GM15510 (cell line): Measurements from ENCODE around the gene KMO.

Source experiments
- POLR2A ChIP-seq: IDR thresholded peaks from 3 replicates; pipeline ENCODE4 v1.6.1; 2011; ENCODE audit warnings: borderline replicate concordance; ENCODE audit not compliant: insufficient read length; ENCODE audit errors: extremely low read depth

KMO gene

GRCh38 chr1:241640149-241640866 lies 108.1 kb downstream of the KMO start, which contains the start of the genes CHML and OPN3:
CHML (minus strand) TSS chr1:241640369; CDS start chr1:241635766, 4,603 bp downstream.
OPN3 (minus strand) TSS chr1:241640369; CDS start chr1:241640254, 115 bp downstream.
- peak; percentile 90 for TF ChIP-seq POLR2A

DNA sequence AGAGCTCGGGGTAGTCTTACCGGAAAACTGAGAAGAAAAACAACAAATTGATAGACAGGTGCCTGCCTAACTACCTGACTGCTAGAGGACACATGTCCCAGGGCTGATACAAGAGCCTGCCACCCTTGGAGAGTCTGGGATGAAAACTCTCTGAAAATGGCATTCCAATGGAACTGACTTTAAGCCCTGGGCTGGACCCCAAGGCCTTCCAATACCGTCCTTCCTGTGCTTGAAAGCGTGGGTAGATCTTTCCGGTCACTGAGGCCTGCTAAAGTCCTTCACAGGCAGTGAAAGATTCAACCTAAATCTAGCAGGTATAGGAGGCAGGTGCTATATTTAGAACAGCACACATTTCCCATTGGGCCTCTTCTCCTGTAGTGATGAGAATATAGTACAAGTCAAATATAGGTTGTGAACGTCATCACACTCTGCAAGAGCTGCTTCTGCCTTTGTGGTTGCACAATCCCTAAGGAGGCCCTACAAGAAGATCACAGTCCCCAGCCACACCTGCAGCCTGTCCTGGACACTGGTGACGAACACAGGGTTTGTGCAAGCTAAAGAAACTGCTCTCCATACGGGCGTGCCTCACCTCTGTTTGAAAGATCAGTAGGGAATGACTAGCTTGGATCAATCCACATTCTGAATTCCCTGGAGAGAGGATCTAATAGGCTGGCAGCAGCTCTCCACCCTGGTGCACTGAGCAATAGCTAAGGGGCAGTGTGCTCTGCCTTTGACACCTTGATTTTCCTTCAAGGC lies 108.9 kb downstream of the KMO start:
- no peak for TF ChIP-seq POLR2A

DNA sequence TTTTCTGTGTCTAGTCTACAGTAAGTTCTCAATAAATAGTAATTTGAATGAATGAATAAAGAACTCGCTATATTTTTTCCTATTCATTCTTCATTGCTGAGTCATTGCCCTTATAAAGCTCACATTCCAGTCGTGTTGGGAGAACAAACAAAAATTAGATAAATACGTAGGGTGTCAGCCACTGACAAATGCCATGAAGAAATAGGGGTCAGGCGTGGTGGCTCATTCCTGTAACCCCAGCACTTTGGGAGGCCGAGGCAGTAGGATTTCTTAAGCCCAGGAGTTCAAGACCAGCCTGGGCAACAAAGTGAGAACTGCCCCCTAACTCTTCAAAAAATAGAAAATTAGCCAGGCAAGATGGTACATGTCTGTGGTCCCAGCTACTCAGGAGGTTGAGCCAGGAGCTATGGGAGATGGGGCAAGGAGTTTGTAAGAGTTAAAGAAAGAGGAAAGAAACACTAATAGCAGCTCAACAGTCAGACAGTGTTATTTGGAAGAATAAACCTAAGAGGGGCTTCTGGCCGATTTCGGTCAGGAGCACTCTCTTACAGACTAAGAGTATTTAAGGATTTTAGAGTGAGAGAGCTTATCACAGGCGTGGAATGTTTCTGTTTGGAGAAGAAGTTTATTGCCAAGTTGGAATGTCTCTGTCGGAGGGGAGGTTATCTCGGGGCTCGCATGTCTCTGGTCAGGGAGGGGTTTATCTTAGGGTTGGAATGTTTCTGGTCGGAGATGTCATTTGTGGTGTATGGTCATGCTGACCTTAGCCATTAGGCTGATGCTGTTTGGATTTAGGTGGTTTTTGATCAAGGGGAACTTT lies 109.8 kb downstream of the KMO start:
- TF ChIP-seq POLR2A, result no peak

GRCh38 chr1:241642593-241642944 lies 110.4 kb downstream of the KMO start:
- no peak for TF ChIP-seq POLR2A

DNA sequence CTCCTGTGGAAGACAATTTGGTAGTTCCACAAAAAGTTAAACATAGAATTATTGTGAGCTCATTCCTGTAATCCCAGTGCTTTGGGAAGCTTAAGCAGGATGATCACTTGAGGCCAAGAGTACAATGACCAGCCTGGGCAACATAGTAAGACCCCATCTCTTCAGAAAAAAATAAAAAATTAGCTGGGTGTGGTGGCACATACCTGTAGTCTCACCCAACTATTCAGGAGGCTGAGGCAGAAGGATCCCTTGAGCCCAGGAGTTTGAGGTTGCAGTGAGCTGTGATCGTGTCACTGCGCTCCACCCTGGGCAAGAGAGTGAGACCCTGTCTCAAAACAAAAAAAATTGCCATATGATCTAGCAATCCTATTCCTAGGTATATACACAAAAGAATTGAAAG lies 112.1 kb downstream of the KMO start:
- no peak for TF ChIP-seq POLR2A

- TF ChIP-seq POLR2A, result no peak
Observed at GRCh38 chr1:241645199-241645598, 113.0 kb downstream of the KMO start.
